ENCODE data around the gene KCNQ1. TPM values are rescaled to one million over a fixed set of nuclear protein-coding genes. Genes with fewer than 3 reads are reported as not detected.

KCNQ1 gene
- total RNA-seq, 2 experiments from 2014 or later, result 10.7 to 10.8 TPM

DNA sequence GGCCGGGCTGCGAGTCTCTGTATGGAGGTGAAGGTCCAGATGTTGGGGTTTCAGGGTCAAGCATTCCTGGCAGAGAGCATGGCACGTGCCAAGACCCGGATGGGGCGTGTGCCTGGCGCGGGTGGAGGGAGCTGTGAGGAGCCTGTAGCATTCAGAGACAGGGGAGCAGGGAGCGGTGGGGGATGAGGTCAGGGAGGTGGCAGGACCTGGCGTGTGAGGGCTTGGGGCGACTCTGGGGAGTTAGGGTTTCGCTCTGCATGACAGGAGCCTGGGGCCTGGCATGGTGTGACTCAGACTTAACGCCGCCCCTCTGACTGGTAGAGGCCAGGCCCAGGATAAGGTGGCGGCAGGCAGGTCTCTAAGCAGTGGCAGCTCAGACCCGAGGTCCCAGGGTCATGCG lies 103.0 kb downstream of the KCNQ1 start:
- Mint-ChIP-seq H3K27me3 (no peaks in the 10 kb centered on the region), H3K27ac (no peak overlapping the region), H3K36me3 (no peaks in the 10 kb centered on the region), H3K4me1 (ENCODE audit: low read depth) (peaks cover 9% of the 10 kb centered on the region), H3K9me3 (no peaks in the 10 kb centered on the region), H3K4me3 (no peak overlapping the region)
- ChIA-PET POLR2A (no interaction called here), CTCF (interaction anchor here (1.0 to 1.5 kb wide), 2 partner anchors 128 to 337 kb away, joined by 3 to 5 read pairs; partner anchors contain the start of gene CDKN1C)
- intact Hi-C loops (cut with micrococcal nuclease), result no loop called here
- no peak for DNase-seq

DNA sequence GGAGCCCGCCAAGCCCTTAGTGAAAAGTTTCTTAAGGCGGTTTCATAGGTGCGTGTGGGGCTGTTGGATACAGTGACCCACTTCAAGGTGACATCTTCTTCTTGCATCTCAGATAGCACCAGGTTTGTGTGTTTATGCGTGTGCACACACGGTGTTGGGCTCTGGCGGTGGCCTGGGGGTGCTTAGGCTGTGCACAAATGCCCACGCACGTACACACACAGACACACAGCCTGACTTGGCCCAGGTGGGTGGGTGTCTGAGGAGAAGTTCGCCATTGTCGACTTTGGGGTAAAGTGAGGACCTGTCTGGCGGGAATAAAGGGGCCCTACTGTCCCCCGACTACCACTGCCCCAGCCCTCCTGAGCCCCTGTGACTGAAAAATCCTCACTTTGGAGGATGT lies 103.8 kb downstream of the KCNQ1 start:
- intact Hi-C loops (cut with micrococcal nuclease), result no loop called here
- Mint-ChIP-seq H3K9me3 (no peaks in the 10 kb centered on the region), H3K4me3 (no peak overlapping the region), H3K4me1 (ENCODE audit: low read depth) (peaks cover 9% of the 10 kb centered on the region), H3K27ac (no peak overlapping the region), H3K27me3 (no peaks in the 10 kb centered on the region), H3K36me3 (no peaks in the 10 kb centered on the region)
- CTCF ChIA-PET, result no interaction called here
- POLR2A ChIA-PET, result no interaction called here
- DNase-seq, result no peak

DNA sequence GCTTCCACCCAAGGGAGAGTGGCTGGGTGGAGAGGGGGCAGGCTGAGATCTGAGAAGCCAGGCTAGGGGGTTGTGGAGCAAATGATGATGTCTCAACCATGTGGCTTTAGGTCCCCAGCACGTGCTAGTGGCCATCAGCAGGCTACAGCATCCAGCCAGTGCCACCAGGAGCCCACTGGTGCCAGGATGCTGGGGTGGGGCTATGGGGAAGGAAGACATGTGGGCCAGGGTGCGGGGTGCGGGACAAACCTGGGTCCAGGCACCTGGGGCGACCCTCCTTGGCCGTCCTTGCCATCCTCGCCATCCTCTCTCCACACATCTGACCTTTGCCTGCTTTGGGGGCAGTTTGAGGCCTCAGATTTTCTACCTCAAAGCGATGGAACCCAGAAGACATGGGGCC lies 104.3 kb downstream of the KCNQ1 start:
- no peaks in the 10 kb centered on the region for H3K9me3 Mint-ChIP-seq
- H3K4me1 Mint-ChIP-seq (ENCODE audit: low read depth), result peaks cover 9% of the 10 kb centered on the region
- H3K27me3 Mint-ChIP-seq, result no peaks in the 10 kb centered on the region
- H3K4me3 Mint-ChIP-seq, result no peak overlapping the region
- ChIA-PET CTCF (interaction anchor here (2.0 kb wide), 1 partner anchor 16 kb away, joined by 8 read pairs; no protein-coding TSS in a partner anchor), POLR2A (no interaction called here)
- no peak for DNase-seq
- H3K27ac Mint-ChIP-seq, result no peak overlapping the region
- intact Hi-C loops (cut with micrococcal nuclease), result no loop called here
- H3K36me3 Mint-ChIP-seq, result no peaks in the 10 kb centered on the region

DNA sequence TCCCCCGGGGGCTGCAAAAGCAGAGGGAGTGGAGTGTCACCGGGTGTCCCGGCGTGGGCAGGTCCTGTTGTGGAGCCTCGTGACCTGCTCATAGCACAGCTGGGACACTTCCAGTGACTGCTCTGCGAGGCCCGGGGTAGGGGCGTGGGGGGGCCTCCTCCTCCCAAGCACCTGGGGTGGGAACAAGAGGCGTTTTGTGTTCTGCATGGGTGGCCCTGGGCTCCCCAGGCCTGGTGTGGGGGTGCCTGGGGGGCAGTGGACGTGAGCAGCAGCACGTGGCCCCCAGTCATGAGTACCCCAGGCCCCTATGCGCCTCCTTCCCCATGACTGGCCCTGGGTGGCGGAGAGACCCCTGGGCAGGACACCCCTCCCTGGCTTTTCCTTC lies 104.7 kb downstream of the KCNQ1 start:
- no peak overlapping the region for H3K27ac Mint-ChIP-seq
- intact Hi-C loops (cut with micrococcal nuclease), result no loop called here
- no peaks in the 10 kb centered on the region for H3K27me3 Mint-ChIP-seq
- no peaks in the 10 kb centered on the region for H3K36me3 Mint-ChIP-seq
- H3K4me1 Mint-ChIP-seq (ENCODE audit: low read depth), result peaks cover 9% of the 10 kb centered on the region
- no peak for DNase-seq
- no peak overlapping the region for H3K4me3 Mint-ChIP-seq
- CTCF ChIA-PET, result interaction anchor here (2.0 kb wide), 1 partner anchor 16 kb away, joined by 8 read pairs; no protein-coding TSS in a partner anchor
- no peaks in the 10 kb centered on the region for H3K9me3 Mint-ChIP-seq
- POLR2A ChIA-PET, result no interaction called here

DNA sequence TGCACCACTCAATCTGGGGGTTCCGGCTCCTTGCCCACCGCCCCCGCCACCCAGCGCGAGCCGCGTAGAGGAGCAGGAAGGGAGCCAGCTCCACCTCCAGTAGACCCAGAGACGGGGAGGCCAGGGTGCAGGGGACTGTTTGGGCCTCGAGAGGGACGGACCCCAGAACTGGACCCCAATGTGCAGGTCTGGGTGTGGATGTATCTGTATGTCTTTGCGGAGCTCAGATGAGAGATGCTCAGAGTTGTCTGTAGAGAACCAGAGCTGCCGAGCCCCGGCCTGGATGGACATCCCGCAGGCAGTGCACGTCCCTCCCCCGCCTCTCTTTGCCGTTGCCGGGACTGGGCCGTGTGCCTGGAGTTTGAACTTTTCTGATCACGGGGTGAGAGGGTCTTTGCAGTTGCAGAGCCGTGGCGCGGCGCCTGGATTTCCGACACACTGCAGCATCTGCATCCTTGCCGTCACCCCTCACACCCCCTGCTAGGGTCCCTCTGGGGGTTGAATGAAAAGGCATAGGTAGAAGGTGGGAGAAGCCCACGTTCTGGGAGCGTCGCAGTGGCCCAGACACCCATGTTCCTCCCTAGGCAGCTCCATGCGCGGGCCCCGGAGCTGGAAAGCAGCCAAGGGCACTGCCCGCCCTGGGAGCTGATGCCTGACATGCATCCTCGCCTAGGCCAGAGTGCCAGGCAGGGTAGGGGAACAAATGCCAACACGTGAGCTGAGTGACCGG lies 105.2 kb downstream of the KCNQ1 start:
- POLR2A ChIA-PET, result no interaction called here
- Mint-ChIP-seq H3K4me1 (ENCODE audit: low read depth) (peaks cover 5% of the 10 kb centered on the region), H3K27me3 (no peaks in the 10 kb centered on the region), H3K4me3 (no peak overlapping the region), H3K9me3 (no peaks in the 10 kb centered on the region), H3K27ac (no peak overlapping the region), H3K36me3 (no peaks in the 10 kb centered on the region)
- CTCF ChIA-PET, result interaction anchor here (2.0 kb wide), 1 partner anchor 17 kb away, joined by 8 read pairs; no protein-coding TSS in a partner anchor
- DNase-seq, result no peak
- intact Hi-C loops (cut with micrococcal nuclease), result no loop called here

DNA sequence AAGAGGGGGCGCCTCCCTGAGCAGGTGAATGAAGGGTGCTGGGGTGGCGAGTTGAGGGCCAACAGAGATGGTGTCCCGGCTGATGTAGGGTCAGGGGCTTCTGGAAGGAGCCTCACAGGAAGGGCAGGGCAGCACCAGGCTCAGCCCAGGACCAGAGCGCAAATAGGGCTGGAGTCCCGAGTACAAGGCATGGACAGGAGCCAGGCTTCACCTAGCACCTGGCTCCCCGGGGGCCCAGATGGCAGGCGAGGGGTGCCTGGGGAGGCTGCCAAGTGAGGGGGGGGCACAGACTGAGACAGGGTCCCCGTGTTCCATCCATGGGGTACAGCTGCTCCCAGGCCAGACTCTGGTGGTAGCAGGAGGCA lies 105.8 kb downstream of the KCNQ1 start:
- H3K4me1 Mint-ChIP-seq (ENCODE audit: low read depth), result peaks cover 3% of the 10 kb centered on the region
- H3K27me3 Mint-ChIP-seq, result no peaks in the 10 kb centered on the region
- ChIA-PET CTCF (interaction anchor here (2.0 kb wide), 1 partner anchor 18 kb away, joined by 8 read pairs; no protein-coding TSS in a partner anchor), POLR2A (no interaction called here)
- no peak overlapping the region for H3K4me3 Mint-ChIP-seq
- no peaks in the 10 kb centered on the region for H3K36me3 Mint-ChIP-seq
- intact Hi-C loops (cut with micrococcal nuclease), result no loop called here
- no peak overlapping the region for H3K27ac Mint-ChIP-seq
- H3K9me3 Mint-ChIP-seq, result no peaks in the 10 kb centered on the region
- no peak for DNase-seq

DNA sequence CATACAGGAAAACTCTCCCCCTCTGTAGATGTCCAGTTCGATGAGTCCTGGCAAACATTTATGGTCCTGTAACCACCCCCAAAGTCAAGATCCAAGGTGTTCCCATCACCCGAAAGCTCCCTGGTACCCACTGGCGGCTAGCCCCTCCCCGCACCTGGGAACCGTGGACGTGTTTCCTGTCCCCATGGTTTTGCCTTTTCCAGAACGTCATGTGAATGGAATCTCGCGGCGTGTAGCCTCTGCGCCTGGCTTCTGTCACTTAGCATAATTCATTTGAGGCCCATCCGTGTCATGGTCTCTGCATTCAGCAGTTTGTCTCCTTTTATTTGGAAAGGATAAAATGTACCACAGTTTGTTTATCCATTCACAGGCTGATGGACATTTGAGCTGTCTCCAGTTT lies 106.3 kb downstream of the KCNQ1 start:
- CTCF ChIA-PET, result interaction anchor here (2.0 kb wide), 1 partner anchor 18 kb away, joined by 8 read pairs; no protein-coding TSS in a partner anchor
- intact Hi-C loops (cut with micrococcal nuclease), result no loop called here

DNA sequence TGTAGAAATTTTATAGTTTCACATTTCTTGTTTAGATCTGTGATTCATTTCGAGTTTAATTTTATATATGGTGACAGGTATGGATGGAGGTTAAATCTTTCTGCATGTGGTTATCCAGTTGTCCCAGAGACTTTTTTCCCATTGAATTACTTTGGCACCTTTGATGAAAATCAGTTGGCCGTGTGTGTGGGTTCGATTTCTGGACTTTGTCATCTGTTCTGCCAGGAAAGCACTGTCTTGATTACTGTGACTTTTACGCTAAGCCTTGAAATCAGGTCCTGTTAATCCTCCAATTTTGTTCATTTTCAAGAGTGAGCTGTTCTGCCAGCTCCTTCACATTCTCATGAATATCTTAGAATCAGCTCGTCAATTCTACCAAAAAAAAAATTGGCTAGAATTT lies 107.4 kb downstream of the KCNQ1 start:
- no peak overlapping the region for H3K27ac Mint-ChIP-seq
- H3K36me3 Mint-ChIP-seq, result no peaks in the 10 kb centered on the region
- no peaks in the 10 kb centered on the region for H3K27me3 Mint-ChIP-seq
- peaks cover 3% of the 10 kb centered on the region for H3K4me1 Mint-ChIP-seq (ENCODE audit: low read depth)
- H3K9me3 Mint-ChIP-seq, result no peaks in the 10 kb centered on the region
- ChIA-PET CTCF (no interaction called here), POLR2A (no interaction called here)
- no peak for DNase-seq
- intact Hi-C loops (cut with micrococcal nuclease), result no loop called here
- no peak overlapping the region for H3K4me3 Mint-ChIP-seq

More for the DNA sequence above, 106.3 kb downstream of the KCNQ1 start:
- peaks cover 3% of the 10 kb centered on the region for H3K4me1 Mint-ChIP-seq (ENCODE audit: low read depth)
- no peaks in the 10 kb centered on the region for H3K36me3 Mint-ChIP-seq
- no peak for DNase-seq
- H3K4me3 Mint-ChIP-seq, result no peak overlapping the region
- no peak overlapping the region for H3K27ac Mint-ChIP-seq
- no peaks in the 10 kb centered on the region for H3K27me3 Mint-ChIP-seq
- POLR2A ChIA-PET, result no interaction called here
- H3K9me3 Mint-ChIP-seq, result no peaks in the 10 kb centered on the region

DNA sequence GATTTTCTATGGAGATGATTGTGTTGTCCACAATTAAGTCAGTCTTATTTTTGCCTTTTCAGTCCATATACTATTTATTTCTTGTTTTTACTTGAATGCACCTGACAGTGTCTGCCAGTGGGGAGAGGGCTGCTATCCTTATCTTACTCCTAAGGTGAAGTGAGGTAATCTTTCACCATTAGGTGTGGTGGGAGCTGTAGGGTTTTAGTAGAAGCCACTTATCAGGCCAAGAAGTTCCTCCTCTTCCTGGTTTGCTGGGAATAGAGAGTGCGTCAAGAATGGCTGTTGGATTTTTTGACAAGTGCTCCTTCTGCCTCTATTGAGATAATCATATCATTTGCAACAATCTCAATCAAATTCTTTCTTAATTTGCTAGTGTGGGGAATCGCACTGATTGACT lies 108.4 kb downstream of the KCNQ1 start:
- H3K27me3 Mint-ChIP-seq, result no peaks in the 10 kb centered on the region
- ChIA-PET POLR2A (no interaction called here), CTCF (no interaction called here)
- no peaks in the 10 kb centered on the region for H3K36me3 Mint-ChIP-seq
- no peak for DNase-seq
- intact Hi-C loops (cut with micrococcal nuclease), result no loop called here
- no peak overlapping the region for H3K27ac Mint-ChIP-seq
- no peak overlapping the region for H3K4me3 Mint-ChIP-seq
- no peaks in the 10 kb centered on the region for H3K9me3 Mint-ChIP-seq
- peaks cover 3% of the 10 kb centered on the region for H3K4me1 Mint-ChIP-seq (ENCODE audit: low read depth)

DNA sequence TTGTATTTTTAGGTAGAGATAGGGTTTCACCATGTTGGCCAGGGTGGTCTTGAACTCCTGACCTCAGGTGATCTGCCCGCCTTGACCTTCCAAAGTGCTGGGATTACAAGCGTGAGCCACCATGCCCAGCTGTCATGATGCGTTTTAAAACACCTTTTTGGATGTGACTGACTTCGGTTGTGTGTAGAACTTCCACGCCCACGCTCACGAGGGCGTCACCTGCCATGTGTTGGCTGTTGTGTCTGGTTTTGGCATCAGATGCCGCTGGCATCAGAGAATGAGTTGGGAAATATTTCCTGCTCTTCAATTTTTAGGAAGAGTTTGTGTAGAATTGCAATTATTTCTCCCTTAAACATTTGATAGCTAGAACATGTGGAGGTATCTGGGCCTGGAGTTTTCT lies 109.1 kb downstream of the KCNQ1 start:
- no peaks in the 10 kb centered on the region for H3K27me3 Mint-ChIP-seq
- H3K4me1 Mint-ChIP-seq (ENCODE audit: low read depth), result peaks cover 3% of the 10 kb centered on the region
- no peaks in the 10 kb centered on the region for H3K36me3 Mint-ChIP-seq
- H3K27ac Mint-ChIP-seq, result no peak overlapping the region
- intact Hi-C loops (cut with micrococcal nuclease), result no loop called here
- ChIA-PET CTCF (no interaction called here), POLR2A (no interaction called here)
- H3K9me3 Mint-ChIP-seq, result no peaks in the 10 kb centered on the region
- H3K4me3 Mint-ChIP-seq, result no peak overlapping the region
- DNase-seq, result no peak

DNA sequence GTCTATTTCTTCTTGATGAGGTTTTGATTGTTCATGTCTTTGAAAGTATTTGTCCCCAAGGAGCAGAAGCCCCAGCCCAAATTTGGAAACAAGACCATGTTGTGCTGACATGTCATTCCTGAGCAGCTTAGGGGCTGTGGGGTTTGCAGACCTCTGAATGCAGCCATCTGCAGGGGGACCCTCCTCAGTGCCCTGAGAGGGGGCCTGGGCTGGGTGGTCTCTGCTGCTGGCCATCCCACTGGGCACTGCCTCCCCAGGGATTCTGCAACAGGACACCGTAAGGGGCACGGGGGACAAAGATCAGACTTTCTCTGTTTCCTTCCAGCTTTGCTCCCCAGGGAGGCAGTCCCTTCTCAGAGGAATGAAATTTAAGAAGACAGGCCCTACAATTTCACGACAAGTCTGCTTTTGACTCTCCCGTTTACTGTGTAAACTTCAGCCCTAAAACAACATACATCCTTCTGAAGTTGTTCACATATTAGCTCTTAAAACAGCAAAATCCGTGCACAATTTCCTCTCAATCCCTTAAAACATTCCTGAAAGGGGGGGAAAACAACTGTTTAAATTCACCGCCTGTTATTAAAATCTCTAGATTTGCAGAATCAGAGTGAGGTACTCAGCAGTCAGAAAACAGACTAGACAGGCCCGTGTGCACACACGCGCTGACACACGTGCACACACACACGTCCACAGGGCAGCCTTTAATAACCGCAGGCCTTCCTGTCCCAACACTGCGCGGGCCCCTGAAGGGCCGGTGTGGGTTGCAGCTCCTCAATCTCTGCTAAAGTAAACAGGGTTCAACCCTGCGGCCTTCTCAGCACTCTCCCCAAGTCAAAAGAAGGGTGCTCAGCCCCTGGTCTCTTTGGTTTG lies 109.8 kb downstream of the KCNQ1 start:
- no peaks in the 10 kb centered on the region for H3K9me3 Mint-ChIP-seq
- ChIA-PET CTCF (no interaction called here), POLR2A (no interaction called here)
- peaks cover 3% of the 10 kb centered on the region for H3K4me1 Mint-ChIP-seq (ENCODE audit: low read depth)
- intact Hi-C loops (cut with micrococcal nuclease), result no loop called here
- no peak for DNase-seq
- H3K4me3 Mint-ChIP-seq, result no peak overlapping the region
- no peak overlapping the region for H3K27ac Mint-ChIP-seq
- no peaks in the 10 kb centered on the region for H3K36me3 Mint-ChIP-seq
- no peaks in the 10 kb centered on the region for H3K27me3 Mint-ChIP-seq

DNA sequence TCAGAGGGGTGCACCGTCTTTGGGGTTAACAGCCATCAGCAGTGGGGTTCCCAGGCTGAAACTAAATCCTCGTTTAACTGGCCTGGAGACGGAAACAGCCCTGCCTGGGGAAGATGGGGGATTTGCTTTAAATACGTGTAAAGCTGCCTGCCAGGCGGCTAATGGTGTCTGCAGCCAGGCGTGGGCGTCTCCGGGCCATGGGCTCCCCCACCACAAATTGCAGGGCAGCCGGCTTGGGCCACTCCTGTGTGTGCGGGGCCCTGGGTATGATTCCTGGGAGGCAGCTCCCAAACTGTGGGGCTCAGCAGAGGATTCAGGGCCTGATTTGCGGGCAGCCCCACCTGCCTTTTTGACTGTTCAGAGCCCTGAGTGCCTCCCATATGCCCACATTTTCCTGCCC lies 110.5 kb downstream of the KCNQ1 start:
- Mint-ChIP-seq H3K27ac (no peak overlapping the region), H3K4me3 (no peak overlapping the region), H3K36me3 (no peaks in the 10 kb centered on the region), H3K27me3 (no peaks in the 10 kb centered on the region), H3K9me3 (no peaks in the 10 kb centered on the region), H3K4me1 (ENCODE audit: low read depth) (peaks cover 3% of the 10 kb centered on the region)
- ChIA-PET CTCF (no interaction called here), POLR2A (no interaction called here)
- intact Hi-C loops (cut with micrococcal nuclease), result no loop called here
- no peak for DNase-seq

DNA sequence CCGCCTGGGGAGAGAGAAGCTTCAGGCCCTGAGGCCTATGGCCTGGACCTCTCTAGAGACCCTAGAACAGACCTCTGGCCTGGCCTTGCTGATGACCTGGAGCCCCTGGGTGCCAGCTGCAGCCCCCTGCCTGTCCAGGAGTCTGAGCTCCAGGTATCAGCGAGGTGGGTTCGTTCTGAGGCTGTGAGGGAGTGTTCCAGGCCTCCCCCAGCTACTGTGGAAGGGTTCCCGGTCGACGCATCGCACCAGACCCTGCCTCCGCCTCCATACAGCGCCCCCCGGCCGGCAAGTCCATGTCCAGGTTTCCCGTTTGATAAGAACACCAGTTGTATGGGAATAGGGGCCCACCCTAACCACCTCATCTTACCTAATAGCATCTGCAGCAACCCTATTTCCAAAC lies 111.1 kb downstream of the KCNQ1 start:
- Mint-ChIP-seq H3K27me3 (no peaks in the 10 kb centered on the region), H3K4me1 (ENCODE audit: low read depth) (peaks cover 3% of the 10 kb centered on the region), H3K27ac (no peak overlapping the region), H3K9me3 (no peaks in the 10 kb centered on the region), H3K4me3 (no peak overlapping the region), H3K36me3 (no peaks in the 10 kb centered on the region)
- DNase-seq, result no peak
- ChIA-PET CTCF (no interaction called here), POLR2A (no interaction called here)
- intact Hi-C loops (cut with micrococcal nuclease), result no loop called here

Measured in activated CD4-positive, alpha-beta memory T cell treated with anti-CD3 and anti-CD28 coated beads for 36 hours (primary cell).